ENCODE measurements around the gene SH3RF2.

The SH3RF2 gene

GRCh38 chr5:146034127-146034526, 97.7 kb downstream of the SH3RF2 start:
- Histone ChIP-seq H3K27ac (ENCODE audit: low read length) (no peak overlapping the region), H3K4me3 (ENCODE audit: low read length) (no peak overlapping the region), H3K4me2 (ENCODE audit: low read depth, low read length) (no peak overlapping the region), H3K9me2 (replicated peaks; ENCODE audit: insufficient read depth, low read length) (no peaks in the 10 kb centered on the region), H3K36me3 (replicated peaks; ENCODE audit: insufficient read depth, low read length) (no peaks in the 10 kb centered on the region), H3K9me3 (replicated peaks; ENCODE audit: insufficient read depth, low read length) (no peaks in the 10 kb centered on the region), H3K9ac (ENCODE audit: low read length) (no peak overlapping the region), H3F3A (ENCODE audit: insufficient read depth, low read length) (no peaks in the 10 kb centered on the region), H4K20me1 (ENCODE audit: insufficient read depth, low read length) (no peaks in the 10 kb centered on the region), H3K79me2 (ENCODE audit: low read length) (no peaks in the 10 kb centered on the region), H3K27me3 (replicated peaks; ENCODE audit: insufficient read depth, low read length) (no peaks in the 10 kb centered on the region), H3K4me1 (ENCODE audit: low read length) (no peaks in the 10 kb centered on the region), H2AFZ (ENCODE audit: low read length) (no peak overlapping the region)
- no peak for DNase-seq
- TF ChIP-seq EZH2 (optimal IDR thresholded peaks at IDR 0.05; ENCODE audit: low read depth, low read length) (no peak), EZH2phosphoT487 (IDR thresholded peaks at IDR 0.05; ENCODE audit: low read length) (no peak)
- TF ChIP-seq, protein P1, sequence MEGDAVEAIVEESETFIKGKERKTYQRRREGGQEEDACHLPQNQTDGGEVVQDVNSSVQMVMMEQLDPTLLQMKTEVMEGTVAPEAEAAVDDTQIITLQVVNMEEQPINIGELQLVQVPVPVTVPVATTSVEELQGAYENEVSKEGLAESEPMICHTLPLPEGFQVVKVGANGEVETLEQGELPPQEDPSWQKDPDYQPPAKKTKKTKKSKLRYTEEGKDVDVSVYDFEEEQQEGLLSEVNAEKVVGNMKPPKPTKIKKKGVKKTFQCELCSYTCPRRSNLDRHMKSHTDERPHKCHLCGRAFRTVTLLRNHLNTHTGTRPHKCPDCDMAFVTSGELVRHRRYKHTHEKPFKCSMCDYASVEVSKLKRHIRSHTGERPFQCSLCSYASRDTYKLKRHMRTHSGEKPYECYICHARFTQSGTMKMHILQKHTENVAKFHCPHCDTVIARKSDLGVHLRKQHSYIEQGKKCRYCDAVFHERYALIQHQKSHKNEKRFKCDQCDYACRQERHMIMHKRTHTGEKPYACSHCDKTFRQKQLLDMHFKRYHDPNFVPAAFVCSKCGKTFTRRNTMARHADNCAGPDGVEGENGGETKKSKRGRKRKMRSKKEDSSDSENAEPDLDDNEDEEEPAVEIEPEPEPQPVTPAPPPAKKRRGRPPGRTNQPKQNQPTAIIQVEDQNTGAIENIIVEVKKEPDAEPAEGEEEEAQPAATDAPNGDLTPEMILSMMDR (IDR thresholded peaks at IDR 0.05; ENCODE audit: low read length): no peak

DNA sequence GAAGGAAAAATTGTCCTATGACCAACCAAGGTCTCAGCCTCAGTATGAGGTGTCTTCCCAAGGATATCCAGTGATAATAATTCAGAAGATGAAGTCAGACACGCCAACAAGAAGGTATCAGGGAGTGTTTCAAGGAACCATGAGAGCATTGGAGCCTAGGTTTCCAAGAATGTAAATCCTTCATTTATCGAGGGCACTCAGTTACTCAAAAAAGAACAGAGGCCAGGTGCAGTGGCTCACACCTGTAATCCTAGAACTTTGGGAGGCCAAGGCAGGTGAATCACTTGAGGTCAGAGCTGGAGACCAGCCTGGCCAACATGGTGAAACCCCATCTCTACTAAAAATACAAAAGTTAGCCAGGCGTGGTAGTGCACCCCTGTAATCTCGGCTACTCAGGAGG, 98.2 kb downstream of the SH3RF2 start:
- H3K4me2 ChIP-seq (ENCODE audit: low read depth, low read length): no peak overlapping the region
- no peak overlapping the region for H2AFZ ChIP-seq (ENCODE audit: low read length)
- no peaks in the 10 kb centered on the region for H3K9me2 ChIP-seq (replicated peaks; ENCODE audit: insufficient read depth, low read length)
- no peaks in the 10 kb centered on the region for H3K27me3 ChIP-seq (replicated peaks; ENCODE audit: insufficient read depth, low read length)
- H3K9me3 ChIP-seq (replicated peaks; ENCODE audit: insufficient read depth, low read length): no peaks in the 10 kb centered on the region
- no peaks in the 10 kb centered on the region for H3K4me1 ChIP-seq (ENCODE audit: low read length)
- TF ChIP-seq EZH2phosphoT487 (IDR thresholded peaks at IDR 0.05; ENCODE audit: low read length) (no peak), EZH2 (optimal IDR thresholded peaks at IDR 0.05; ENCODE audit: low read depth, low read length) (no peak)
- TF ChIP-seq, protein P1 (IDR thresholded peaks at IDR 0.05; ENCODE audit: low read length): no peak
- no peak for DNase-seq
- no peaks in the 10 kb centered on the region for H4K20me1 ChIP-seq (ENCODE audit: insufficient read depth, low read length)
- H3K9ac ChIP-seq (ENCODE audit: low read length): no peak overlapping the region
- H3F3A ChIP-seq (ENCODE audit: insufficient read depth, low read length): no peaks in the 10 kb centered on the region
- no peaks in the 10 kb centered on the region for H3K79me2 ChIP-seq (ENCODE audit: low read length)
- H3K4me3 ChIP-seq (ENCODE audit: low read length): no peak overlapping the region
- H3K36me3 ChIP-seq (replicated peaks; ENCODE audit: insufficient read depth, low read length): no peaks in the 10 kb centered on the region
- H3K27ac ChIP-seq (ENCODE audit: low read length): no peak overlapping the region

DNA sequence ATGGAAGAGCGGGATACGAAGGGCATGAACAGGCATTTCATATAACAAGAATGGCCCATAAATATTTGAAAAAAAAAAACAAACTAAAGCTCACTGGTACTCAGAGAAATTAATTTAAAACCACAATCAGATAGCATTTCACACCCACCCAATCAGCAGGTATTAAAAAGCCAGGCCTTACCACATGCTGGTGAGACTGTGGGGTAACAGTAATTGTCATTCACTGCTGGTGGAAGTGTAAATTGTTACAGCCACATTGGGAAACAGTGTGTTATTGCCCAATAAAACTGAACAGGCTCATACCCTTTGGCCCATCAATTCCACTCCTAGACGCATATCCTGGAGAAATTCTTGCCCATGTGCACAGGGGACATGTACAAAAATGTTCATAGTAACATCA, 103.0 kb downstream of the SH3RF2 start:
- Histone ChIP-seq H3K27ac (ENCODE audit: low read length) (no peak overlapping the region), H3K4me1 (ENCODE audit: low read length) (no peaks in the 10 kb centered on the region), H3K27me3 (replicated peaks; ENCODE audit: insufficient read depth, low read length) (no peaks in the 10 kb centered on the region), H3K9me2 (replicated peaks; ENCODE audit: insufficient read depth, low read length) (no peaks in the 10 kb centered on the region), H3K9me3 (replicated peaks; ENCODE audit: insufficient read depth, low read length) (no peaks in the 10 kb centered on the region), H3K79me2 (ENCODE audit: low read length) (no peaks in the 10 kb centered on the region), H3K4me3 (ENCODE audit: low read length) (no peak overlapping the region), H3F3A (ENCODE audit: insufficient read depth, low read length) (no peaks in the 10 kb centered on the region), H4K20me1 (ENCODE audit: insufficient read depth, low read length) (no peaks in the 10 kb centered on the region), H3K4me2 (ENCODE audit: low read depth, low read length) (no peak overlapping the region), H2AFZ (ENCODE audit: low read length) (no peak overlapping the region), H3K36me3 (replicated peaks; ENCODE audit: insufficient read depth, low read length) (no peaks in the 10 kb centered on the region), H3K9ac (ENCODE audit: low read length) (no peak overlapping the region)
- TF ChIP-seq, protein P1 (IDR thresholded peaks at IDR 0.05; ENCODE audit: low read length): no peak
- TF ChIP-seq EZH2phosphoT487 (IDR thresholded peaks at IDR 0.05; ENCODE audit: low read length) (no peak), EZH2 (optimal IDR thresholded peaks at IDR 0.05; ENCODE audit: low read depth, low read length) (no peak)
- DNase-seq: no peak
